Endothelial cell of umbilical vein (primary cell): ENCODE data around the gene CAMK2D. TPM values are rescaled to one million over a fixed set of nuclear protein-coding genes. Genes with fewer than 3 reads are reported as not detected.

Experiments used
- BruUV-seq: library from RNA; stranded (reverse); fragments of 400-500 nt; replicated peaks from 2 replicates; lab custom pipeline; 2021; lab: Mats Ljungman, UMichigan
- CTCF ChIA-PET: fragments of 300-600, 350-600 bp; sonication (Branson Sonifier 250); formaldehyde crosslinking; loops from one replicate; lab custom pipeline; 2021; ENCODE audit warnings: antibody characterized with exemption, inconsistent platforms; lab: Charles Lee
- POLR2A ChIA-PET: fragments of 300-600, 350-600 bp; sonication (Branson Sonifier 250); formaldehyde crosslinking; loops from one replicate; lab custom pipeline; 2021; ENCODE audit warnings: antibody characterized with exemption, inconsistent platforms; lab: Charles Lee
- DNase-seq: peaks from one replicate; pipeline ENCODE4 v3.0.0-alpha.2; 2011; ENCODE audit warnings: low read depth, low spot score
- FAIRE-seq: peaks from 2 replicates; lab custom pipeline; 2011; peaks lifted over from hg19 to GRCh38; lab: Jason Lieb, UNC
- H2AFZ ChIP-seq: 2 replicates; pipeline ENCODE4 v1.6.0; 2012; ENCODE audit warnings: low read depth, low read length, control low read depth, inconsistent platforms
- H3K27ac ChIP-seq: 2 replicates; pipeline ENCODE4 v1.5.1; 2011; ENCODE audit warnings: low read depth, mild to moderate bottlenecking, control low read depth, low read length, moderate library complexity; ENCODE audit not compliant: insufficient read depth
- H3K27me3 ChIP-seq, 2 experiments: 2 replicates each; pipeline versions ENCODE4 v1.6.0 to v1.6.1; 2011; ENCODE audit warnings: low read length in 2 of 2, mixed read lengths in 1 of 2; ENCODE audit not compliant: control insufficient read depth in 2 of 2, insufficient read depth in 2 of 2
- H3K36me3 ChIP-seq, 2 experiments: 2 replicates in 1 of 2; 3 replicates in 1 of 2; pipeline ENCODE4 v1.5.1; 2011; ENCODE audit warnings: low read length in 2 of 2, mild to moderate bottlenecking in 1 of 2, moderate library complexity in 1 of 2; ENCODE audit not compliant: control insufficient read depth in 2 of 2, insufficient read depth in 2 of 2; ENCODE audit errors: extremely low read depth in 1 of 2
- H3K4me1 ChIP-seq: 3 replicates; pipeline ENCODE4 v1.5.1; 2011; ENCODE audit warnings: mild to moderate bottlenecking, low read length; ENCODE audit not compliant: control insufficient read depth, insufficient read depth; ENCODE audit errors: extremely low read depth
- H3K4me2 ChIP-seq: 2 replicates; pipeline ENCODE4 v1.6.1; 2011; ENCODE audit warnings: low read length, control low read depth, mixed read lengths; ENCODE audit not compliant: insufficient read depth
- H3K4me3 ChIP-seq, 3 experiments: fragments of 200-600 bp in 1 of 3; sonication (generic), shearing (Covaris generic) in 1 of 3; replicated peaks in 1 of 3; 2 replicates each; pipeline ENCODE4 v1.5.1; 2011 to 2016; ENCODE audit warnings: control low read depth in 3 of 3, low read length in 3 of 3, mild to moderate bottlenecking in 2 of 3, inconsistent platforms in 1 of 3, low read depth in 1 of 3, moderate library complexity in 1 of 3; ENCODE audit not compliant: insufficient read depth in 1 of 3
- H3K79me2 ChIP-seq: 2 replicates; pipeline ENCODE4 v1.6.0; 2012; ENCODE audit warnings: low read length, inconsistent platforms; ENCODE audit not compliant: control insufficient read depth, insufficient read depth
- H3K9ac ChIP-seq: replicated peaks from 2 replicates; pipeline ENCODE3; 2011; ENCODE audit warnings: low read length, control low read depth; ENCODE audit not compliant: insufficient read depth; ENCODE audit errors: extremely low read depth
- H3K9me1 ChIP-seq: replicated peaks from 3 replicates; pipeline ENCODE4 v1.6.0; 2011; ENCODE audit warnings: mild to moderate bottlenecking, low read length; ENCODE audit not compliant: control insufficient read depth, insufficient read depth; ENCODE audit errors: extremely low read depth
- H3K9me3 ChIP-seq: replicated peaks from 2 replicates; pipeline ENCODE4 v1.5.1; 2012; ENCODE audit warnings: low read length, inconsistent platforms; ENCODE audit not compliant: control insufficient read depth, insufficient read depth
- H4K20me1 ChIP-seq: replicated peaks from 2 replicates; pipeline ENCODE3; 2011; ENCODE audit warnings: mild to moderate bottlenecking, low read length; ENCODE audit not compliant: control insufficient read depth, insufficient read depth; ENCODE audit errors: extremely low read depth
- EZH2 ChIP-seq: IDR thresholded peaks from 2 replicates; pipeline ENCODE4 v1.6.1; 2012; ENCODE audit warnings: borderline replicate concordance, low read depth, mild to moderate bottlenecking, moderate library complexity, low read length, inconsistent platforms; ENCODE audit not compliant: severe bottlenecking
- FOS ChIP-seq: IDR thresholded peaks from 2 replicates; pipeline ENCODE4 v1.6.1; 2011; ENCODE audit warnings: mild to moderate bottlenecking, low read length, moderate library complexity, borderline replicate concordance; ENCODE audit not compliant: insufficient read depth
- GATA2 ChIP-seq: IDR thresholded peaks from 2 replicates; pipeline ENCODE4 v1.7.0; 2011; ENCODE audit warnings: low read depth, mild to moderate bottlenecking, moderate library complexity, mixed read lengths, low read length; ENCODE audit not compliant: insufficient read length, insufficient read depth
- JUN ChIP-seq: IDR thresholded peaks from 2 replicates; pipeline ENCODE4 v1.6.1; 2011; ENCODE audit warnings: borderline replicate concordance, low read depth; ENCODE audit not compliant: insufficient read length, insufficient read depth
- MAX ChIP-seq: IDR thresholded peaks from 2 replicates; pipeline ENCODE4 v1.6.1; 2011; ENCODE audit not compliant: insufficient read depth, insufficient read length
- MYC ChIP-seq: IDR thresholded peaks from one replicate; pipeline ENCODE4 v1.6.1; 2011; ENCODE audit warnings: mild to moderate bottlenecking, low read depth, low read length
- POLR2A ChIP-seq: IDR thresholded peaks from 2 replicates; pipeline ENCODE4 v1.6.1; 2012; ENCODE audit warnings: low read depth, mild to moderate bottlenecking, control low read depth, low read length
- POLR2AphosphoS5 ChIP-seq: IDR thresholded peaks from 2 replicates; pipeline ENCODE4 v1.6.1; 2012; ENCODE audit warnings: low read depth, mild to moderate bottlenecking, control low read depth, low read length, moderate library complexity; ENCODE audit not compliant: insufficient read depth
- dilution Hi-C: fragments of 300-500 bp; cut with MboI; formaldehyde crosslinking; loops from one replicate; pipeline ENCODE4 v1.15.0; 2019; ENCODE audit warnings: low sequenced_read_pairs; ENCODE audit not compliant: extremely low pct_ligation_motif_present
- intact Hi-C: fragments of 100-400 bp; cut with micrococcal nuclease; formaldehyde crosslinking; loops from one replicate; pipeline ENCODE4 v1.10.0; 2022
- polyA plus RNA-seq, 4 experiments: library from polyadenylated mRNA; depleted of rRNA in 3 of 4; stranded (reverse) in 3 of 4; unstranded in 1 of 4; fragments of >200 nt; gene quantifications; 2 replicates each; pipeline versions ENCODE4 v1.2.1 to v1.2.3, GENCODE V29; 2011 to 2012; ENCODE audit warnings: missing spikeins in 1 of 4
- total RNA-seq: library from RNA; stranded (reverse); gene quantifications from 2 replicates; pipeline ENCODE4 v1.2.3, GENCODE V29; 2021
- TF ChIP-seq, protein P1 (sequence below), 2 donors: IDR thresholded peaks; 1 replicate in 1 of 2; 2 replicates in 1 of 2; pipeline ENCODE4 v1.5.1; 2011; ENCODE audit warnings: low read length in 2 of 2, mild to moderate bottlenecking in 2 of 2, moderate library complexity in 2 of 2, control low read depth in 1 of 2, inconsistent platforms in 1 of 2, low read depth in 1 of 2; ENCODE audit not compliant: insufficient read depth in 1 of 2; ENCODE audit errors: extremely low read depth in 1 of 2

Gene CAMK2D
- total and polyA plus RNA-seq, 2 donors (not counting 3 experiments of a cell fraction or from before 2014, with no cell fraction given), result 10.4 to 30.7 TPM

GRCh38 chr4:113607147-113607720 is 154.3 kb downstream of the CAMK2D start:
- H3K36me3 ChIP-seq, result no peaks in the 10 kb centered on the region
- H3K4me3 ChIP-seq, result no peak overlapping the region
- dilution Hi-C loops, result no loop called here
- no peak for TF ChIP-seq GATA2
- TF ChIP-seq MAX, result no peak
- no peak for TF ChIP-seq JUN
- no peak for TF ChIP-seq POLR2AphosphoS5
- no peak for TF ChIP-seq EZH2
- no peak for TF ChIP-seq POLR2A
- no peak for TF ChIP-seq MYC
- TF ChIP-seq, protein P1, sequence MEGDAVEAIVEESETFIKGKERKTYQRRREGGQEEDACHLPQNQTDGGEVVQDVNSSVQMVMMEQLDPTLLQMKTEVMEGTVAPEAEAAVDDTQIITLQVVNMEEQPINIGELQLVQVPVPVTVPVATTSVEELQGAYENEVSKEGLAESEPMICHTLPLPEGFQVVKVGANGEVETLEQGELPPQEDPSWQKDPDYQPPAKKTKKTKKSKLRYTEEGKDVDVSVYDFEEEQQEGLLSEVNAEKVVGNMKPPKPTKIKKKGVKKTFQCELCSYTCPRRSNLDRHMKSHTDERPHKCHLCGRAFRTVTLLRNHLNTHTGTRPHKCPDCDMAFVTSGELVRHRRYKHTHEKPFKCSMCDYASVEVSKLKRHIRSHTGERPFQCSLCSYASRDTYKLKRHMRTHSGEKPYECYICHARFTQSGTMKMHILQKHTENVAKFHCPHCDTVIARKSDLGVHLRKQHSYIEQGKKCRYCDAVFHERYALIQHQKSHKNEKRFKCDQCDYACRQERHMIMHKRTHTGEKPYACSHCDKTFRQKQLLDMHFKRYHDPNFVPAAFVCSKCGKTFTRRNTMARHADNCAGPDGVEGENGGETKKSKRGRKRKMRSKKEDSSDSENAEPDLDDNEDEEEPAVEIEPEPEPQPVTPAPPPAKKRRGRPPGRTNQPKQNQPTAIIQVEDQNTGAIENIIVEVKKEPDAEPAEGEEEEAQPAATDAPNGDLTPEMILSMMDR (IDR thresholded peaks at IDR 0.05; ENCODE audit: extremely low read depth in 1 of 2, insufficient read depth in 1 of 2, low read depth in 1 of 2, low read length in 2 of 2), result no peak
- TF ChIP-seq FOS, result no peak
- intact Hi-C loops, result no loop called here
- FAIRE-seq, result no peak
- CTCF ChIA-PET, result no interaction called here
- DNase-seq, result no peak
- POLR2A ChIA-PET, result no interaction called here
- H3K9me3 ChIP-seq, result no peaks in the 10 kb centered on the region
- no peak overlapping the region for H2AFZ ChIP-seq
- H3K27ac ChIP-seq, result no peak overlapping the region
- no peaks in the 10 kb centered on the region for H3K27me3 ChIP-seq
- no TSS peak for BruUV-seq
- H3K79me2 ChIP-seq, result no peaks in the 10 kb centered on the region
- no peaks in the 10 kb centered on the region for H4K20me1 ChIP-seq
- H3K9ac ChIP-seq, result no peak overlapping the region
- no peak overlapping the region for H3K4me2 ChIP-seq
- no peaks in the 10 kb centered on the region for H3K9me1 ChIP-seq
- no peaks in the 10 kb centered on the region for H3K4me1 ChIP-seq
